ENCODE data around the gene BCAS1.

DNA sequence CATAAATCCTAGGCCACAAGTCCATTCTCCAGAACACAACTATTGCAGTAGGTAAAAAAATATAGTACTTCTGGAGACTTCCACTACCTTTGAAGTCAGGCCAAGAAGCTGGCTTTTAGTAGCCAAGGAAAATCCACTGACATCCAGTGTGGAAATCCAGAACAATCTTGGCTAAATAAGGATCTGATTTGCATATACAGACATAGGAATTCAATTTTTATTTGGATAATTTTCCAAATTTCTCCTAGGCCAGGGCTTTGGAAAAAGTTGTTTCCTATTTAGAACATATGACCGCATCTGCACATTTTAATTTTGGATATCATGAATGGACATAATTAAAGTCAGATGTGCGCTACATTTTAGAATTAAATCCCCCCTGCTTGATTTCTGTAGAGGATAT, 100.2 kb downstream of the BCAS1 start:
- TF ChIP-seq, protein P1, sequence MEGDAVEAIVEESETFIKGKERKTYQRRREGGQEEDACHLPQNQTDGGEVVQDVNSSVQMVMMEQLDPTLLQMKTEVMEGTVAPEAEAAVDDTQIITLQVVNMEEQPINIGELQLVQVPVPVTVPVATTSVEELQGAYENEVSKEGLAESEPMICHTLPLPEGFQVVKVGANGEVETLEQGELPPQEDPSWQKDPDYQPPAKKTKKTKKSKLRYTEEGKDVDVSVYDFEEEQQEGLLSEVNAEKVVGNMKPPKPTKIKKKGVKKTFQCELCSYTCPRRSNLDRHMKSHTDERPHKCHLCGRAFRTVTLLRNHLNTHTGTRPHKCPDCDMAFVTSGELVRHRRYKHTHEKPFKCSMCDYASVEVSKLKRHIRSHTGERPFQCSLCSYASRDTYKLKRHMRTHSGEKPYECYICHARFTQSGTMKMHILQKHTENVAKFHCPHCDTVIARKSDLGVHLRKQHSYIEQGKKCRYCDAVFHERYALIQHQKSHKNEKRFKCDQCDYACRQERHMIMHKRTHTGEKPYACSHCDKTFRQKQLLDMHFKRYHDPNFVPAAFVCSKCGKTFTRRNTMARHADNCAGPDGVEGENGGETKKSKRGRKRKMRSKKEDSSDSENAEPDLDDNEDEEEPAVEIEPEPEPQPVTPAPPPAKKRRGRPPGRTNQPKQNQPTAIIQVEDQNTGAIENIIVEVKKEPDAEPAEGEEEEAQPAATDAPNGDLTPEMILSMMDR (IDR thresholded peaks at IDR 0.05; ENCODE audit: extremely low read depth in 1 of 2, insufficient read depth in 1 of 2, low read depth in 1 of 2, low read length in 2 of 2): no peak
- no peak for TF ChIP-seq POLR2AphosphoS5 (IDR thresholded peaks at IDR 0.05; ENCODE audit: insufficient read depth, low read depth, low read length)
- TF ChIP-seq MYC (IDR thresholded peaks at IDR 0.05; ENCODE audit: low read depth, low read length): no peak
- TF ChIP-seq POLR2A (IDR thresholded peaks at IDR 0.05; ENCODE audit: low read depth, low read length): no peak
- TF ChIP-seq, protein P2, sequence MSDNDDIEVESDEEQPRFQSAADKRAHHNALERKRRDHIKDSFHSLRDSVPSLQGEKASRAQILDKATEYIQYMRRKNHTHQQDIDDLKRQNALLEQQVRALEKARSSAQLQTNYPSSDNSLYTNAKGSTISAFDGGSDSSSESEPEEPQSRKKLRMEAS (IDR thresholded peaks at IDR 0.05; ENCODE audit: insufficient read depth, insufficient read length): no peak
- TF ChIP-seq EZH2 (IDR thresholded peaks at IDR 0.05; ENCODE audit: borderline replicate concordance, low read depth, low read length, severe bottlenecking): no peak
